Measurements from ENCODE around the gene LMNTD2.

GRCh38 chr11:603154-603553 is 42.6 kb upstream of the LMNTD2 start:
- TF ChIP-seq, protein P1, sequence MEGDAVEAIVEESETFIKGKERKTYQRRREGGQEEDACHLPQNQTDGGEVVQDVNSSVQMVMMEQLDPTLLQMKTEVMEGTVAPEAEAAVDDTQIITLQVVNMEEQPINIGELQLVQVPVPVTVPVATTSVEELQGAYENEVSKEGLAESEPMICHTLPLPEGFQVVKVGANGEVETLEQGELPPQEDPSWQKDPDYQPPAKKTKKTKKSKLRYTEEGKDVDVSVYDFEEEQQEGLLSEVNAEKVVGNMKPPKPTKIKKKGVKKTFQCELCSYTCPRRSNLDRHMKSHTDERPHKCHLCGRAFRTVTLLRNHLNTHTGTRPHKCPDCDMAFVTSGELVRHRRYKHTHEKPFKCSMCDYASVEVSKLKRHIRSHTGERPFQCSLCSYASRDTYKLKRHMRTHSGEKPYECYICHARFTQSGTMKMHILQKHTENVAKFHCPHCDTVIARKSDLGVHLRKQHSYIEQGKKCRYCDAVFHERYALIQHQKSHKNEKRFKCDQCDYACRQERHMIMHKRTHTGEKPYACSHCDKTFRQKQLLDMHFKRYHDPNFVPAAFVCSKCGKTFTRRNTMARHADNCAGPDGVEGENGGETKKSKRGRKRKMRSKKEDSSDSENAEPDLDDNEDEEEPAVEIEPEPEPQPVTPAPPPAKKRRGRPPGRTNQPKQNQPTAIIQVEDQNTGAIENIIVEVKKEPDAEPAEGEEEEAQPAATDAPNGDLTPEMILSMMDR (conservative IDR thresholded peaks at IDR 0.05; ENCODE audit: low read depth, low read length), result no peak
- no peak for TF ChIP-seq EZH2phosphoT487 (IDR thresholded peaks at IDR 0.05; ENCODE audit: borderline replicate concordance, low read length)
- TF ChIP-seq EZH2 (IDR thresholded peaks at IDR 0.05; ENCODE audit: low read length, unreplicated experiment), result no peak
